ENCODE measurements around the gene ZNF221.
A peak's percentile ranks its signal among the peaks of the same experiment; 100 is the strongest.
"Not testable (repeated sequence)": the region's sequence is repeated elsewhere in the genome, so short reads cannot be mapped to it uniquely, and the experiment has no call there.

The ZNF221 gene

GRCh38 chr19:43950834-43951645 is at the start of gene ZNF221:
Gene ZNF221 (plus strand): TSS chr19:43951228. CDS start chr19:43962727, 11,499 bp downstream.
- peak; percentile 81 for DNase-seq

- peak; percentile 5 for DNase-seq
Observed at GRCh38 chr19:43901395-43902390, 49.3 kb upstream of the ZNF221 start.

DNA sequence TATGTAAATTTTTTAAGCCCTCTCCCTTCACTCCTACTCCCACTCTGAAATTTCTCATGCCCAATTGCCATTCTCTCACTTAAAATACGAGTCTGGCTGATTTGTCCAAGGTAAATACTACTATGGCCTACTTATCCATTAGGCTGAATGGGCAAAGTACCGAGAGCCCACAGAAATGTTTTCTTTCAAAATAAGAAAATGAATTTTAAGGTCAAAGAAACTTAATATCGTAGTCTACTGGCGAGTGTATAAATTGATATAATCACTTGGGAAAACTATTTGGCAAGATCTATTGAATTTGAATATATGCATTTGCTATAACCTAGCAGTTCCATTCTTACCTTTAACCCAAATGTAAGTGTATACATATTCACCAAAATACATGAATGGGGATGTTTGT is 48.6 kb upstream of the ZNF221 start:
- no peak for DNase-seq

- no peak for DNase-seq
Observed at GRCh38 chr19:43905897-43906296, 45.1 kb upstream of the ZNF221 start.

DNA sequence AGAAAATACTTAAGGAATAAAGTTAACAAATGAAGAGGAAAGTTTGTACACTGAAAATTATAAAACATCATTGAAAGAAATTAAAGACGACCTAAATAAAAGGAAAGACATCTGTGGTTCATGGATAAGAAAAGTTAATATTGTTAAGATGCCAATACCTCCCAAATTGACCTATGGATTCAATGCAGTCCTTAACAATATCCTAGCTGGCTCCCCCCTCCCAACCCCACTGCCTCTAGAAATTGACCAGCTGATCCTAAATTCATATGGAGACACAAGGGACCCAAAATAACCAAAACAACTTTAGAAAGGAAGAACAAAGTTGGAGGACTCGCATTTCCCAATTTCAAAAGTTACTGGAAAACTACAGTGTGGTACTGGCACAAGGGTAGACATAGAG is 44.3 kb upstream of the ZNF221 start:
- DNase-seq = no peak

DNA sequence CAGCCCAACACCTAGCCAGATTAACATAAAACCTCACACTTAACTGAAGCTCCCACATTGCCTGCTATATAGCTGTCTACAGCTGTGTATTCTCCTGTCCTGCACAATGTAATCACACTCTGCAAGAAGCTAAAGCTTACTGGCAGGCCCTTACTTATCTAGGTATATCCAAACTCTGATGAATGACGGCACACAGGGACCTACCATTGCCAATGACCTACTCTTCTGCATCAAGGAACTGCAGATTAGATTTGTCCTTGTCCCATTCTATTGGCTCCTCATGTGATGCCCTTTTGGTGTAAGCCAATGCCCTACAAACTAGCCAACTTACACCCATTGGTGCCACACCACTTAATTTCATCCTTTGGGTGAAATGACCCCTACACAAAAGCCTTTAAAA is 42.4 kb upstream of the ZNF221 start:
- no peak for DNase-seq

- no peak for DNase-seq
Observed at GRCh38 chr19:43910884-43911283, 40.1 kb upstream of the ZNF221 start.

DNA sequence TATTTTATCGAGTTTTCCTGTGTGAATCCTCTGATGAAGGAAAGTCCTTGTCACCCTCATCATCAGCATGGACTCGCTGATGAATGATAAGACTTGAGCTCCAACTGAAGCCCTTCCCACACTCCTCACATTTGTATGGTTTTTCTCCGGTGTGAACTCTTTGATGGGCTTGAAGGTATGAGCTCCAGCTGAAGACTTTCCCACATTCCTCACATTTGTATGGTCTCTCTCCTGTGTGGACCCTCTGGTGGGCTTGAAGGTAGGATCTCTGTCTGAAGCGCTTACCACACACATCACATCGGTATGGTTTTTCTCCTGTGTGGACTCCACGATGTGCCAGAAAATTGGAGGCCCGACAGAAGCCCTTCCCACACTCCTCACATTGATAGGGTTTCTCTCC is 37.6 kb upstream of the ZNF221 start:
- DNase-seq = no peak

DNA sequence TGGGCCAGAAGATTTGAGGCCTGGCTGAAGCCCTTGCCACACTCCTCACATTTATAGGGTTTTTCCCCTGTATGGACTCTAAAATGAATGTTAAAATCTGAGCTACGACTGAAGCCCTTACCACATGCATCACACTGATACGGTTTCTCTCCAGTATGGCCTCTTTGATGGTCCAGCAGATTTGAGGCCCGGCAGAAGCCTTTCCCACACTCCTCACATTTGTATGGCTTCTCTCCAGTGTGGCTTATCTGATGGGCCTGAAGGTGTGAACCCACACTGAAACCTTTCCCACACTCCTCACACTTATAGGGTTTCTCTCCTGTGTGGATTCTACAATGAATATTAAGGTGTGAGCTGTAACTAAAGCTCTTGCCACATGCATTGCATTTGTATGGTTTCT is 37.0 kb upstream of the ZNF221 start:
- DNase-seq = no peak

DNA sequence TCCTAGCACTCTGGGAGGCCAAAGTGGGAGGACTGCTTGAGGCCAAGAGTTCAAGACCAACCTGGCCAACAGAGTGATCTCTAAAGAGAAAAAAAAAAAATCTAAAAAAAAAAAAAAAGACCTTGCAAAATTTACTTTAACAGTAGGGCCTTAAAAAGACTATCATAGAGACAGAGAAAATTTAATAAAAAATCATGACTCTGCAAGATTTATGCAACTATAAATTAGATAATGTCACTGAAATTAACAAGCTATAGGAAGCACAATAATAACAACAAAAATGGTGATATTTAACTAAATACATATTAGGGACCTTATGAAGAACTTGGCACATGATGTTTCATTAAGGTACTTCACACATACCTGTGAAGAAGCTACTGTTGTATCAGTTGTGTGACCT is 27.2 kb upstream of the ZNF221 start:
- no peak for DNase-seq

DNA sequence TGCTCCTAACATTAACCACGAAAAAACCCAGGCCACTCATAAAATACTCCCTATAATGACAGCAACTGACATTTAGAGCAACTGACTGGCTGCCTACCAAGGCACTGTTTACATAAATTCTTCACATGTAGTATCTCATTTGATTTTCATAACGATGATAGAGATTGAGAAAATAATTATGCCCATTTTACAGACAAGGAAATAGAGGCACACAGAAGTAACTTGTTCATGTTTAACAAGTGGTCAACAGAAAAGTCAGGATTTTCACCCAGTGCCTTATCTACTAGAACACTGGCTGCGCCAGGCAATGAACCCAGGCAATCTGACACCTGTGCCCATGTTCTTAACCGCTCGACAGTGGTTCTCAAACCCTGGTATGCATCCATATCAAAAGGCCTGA is 22.2 kb upstream of the ZNF221 start:
- DNase-seq = no peak

GRCh38 chr19:43934055-43934984 is 16.7 kb upstream of the ZNF221 start:
- no peak for DNase-seq

DNA sequence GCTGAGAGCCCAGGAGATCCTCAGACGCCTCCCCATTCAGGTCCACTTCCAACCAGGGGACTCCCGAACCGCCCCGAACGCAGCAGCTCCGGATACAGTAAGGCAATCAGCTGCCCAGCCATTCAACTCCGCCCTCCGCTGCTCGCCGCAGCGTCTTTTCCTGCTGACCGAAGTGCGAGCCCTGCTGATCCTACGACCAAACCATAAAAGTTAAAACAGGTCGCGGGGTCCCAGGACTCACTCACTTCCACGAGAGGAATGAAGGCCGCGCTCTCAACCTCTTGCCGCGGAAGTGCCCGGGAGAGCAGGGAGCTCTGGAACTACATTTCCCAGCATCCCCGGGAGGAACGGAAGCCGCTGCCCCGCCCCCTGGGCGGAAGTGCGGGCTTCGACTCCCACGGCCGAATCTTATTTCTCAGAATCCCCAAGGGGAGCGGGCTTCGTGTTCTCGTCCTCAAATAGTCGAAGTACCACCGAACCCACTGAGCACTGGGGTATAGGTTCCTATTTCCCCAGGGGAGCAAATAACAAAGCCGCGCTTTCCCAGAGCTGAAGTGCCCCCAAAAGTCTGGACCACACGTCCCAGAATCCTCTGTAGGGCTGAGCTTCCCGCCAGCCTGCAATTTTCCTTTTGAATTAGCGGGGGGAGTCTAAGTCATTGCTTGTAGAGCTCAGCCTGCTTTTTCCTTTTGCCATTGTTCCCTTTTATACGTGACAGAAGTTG is 15.9 kb upstream of the ZNF221 start, which contains the start of gene ZNF45:
ZNF45 (minus strand) TSS at position 298 of the 724 bp plus-strand sequence. CDS start 13,097 bp downstream, outside the sequence.
- peak; percentile 72 for DNase-seq

DNA sequence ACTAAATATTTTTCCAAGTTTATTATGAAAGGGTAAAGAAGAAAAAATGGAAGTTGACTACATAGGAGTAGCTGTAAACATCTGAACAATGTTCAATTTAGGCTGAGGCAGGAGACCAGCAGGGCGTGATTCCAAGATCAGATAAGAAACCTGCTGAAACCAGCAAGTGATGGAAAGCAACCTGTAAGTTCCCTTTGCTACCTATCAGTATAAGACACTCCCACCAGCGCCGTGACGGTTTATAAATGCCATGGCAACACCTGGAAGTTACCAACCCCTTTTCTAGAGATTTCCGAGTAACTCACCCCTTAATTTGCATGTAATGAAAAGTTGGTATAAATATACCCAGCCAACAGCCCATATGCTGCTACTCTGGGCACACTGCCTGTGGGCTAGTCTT is 14.8 kb upstream of the ZNF221 start:
- DNase-seq = no peak

- DNase-seq = no peak
Observed at GRCh38 chr19:43939557-43940260, 11.3 kb upstream of the ZNF221 start.

- no peak for DNase-seq
Observed at GRCh38 chr19:43940719-43941118, 10.3 kb upstream of the ZNF221 start.

- DNase-seq = no peak
Observed at GRCh38 chr19:43941209-43941608, 9.8 kb upstream of the ZNF221 start.

- DNase-seq = not testable (repeated sequence)
Observed at GRCh38 chr19:43947412-43947811, 3.6 kb upstream of the ZNF221 start.

- not testable (repeated sequence) for DNase-seq
Observed at GRCh38 chr19:43949803-43950202, 1.2 kb upstream of the ZNF221 start.

- no peak for DNase-seq
Observed at GRCh38 chr19:43956827-43957226, 5.8 kb downstream of the ZNF221 start.

DNA sequence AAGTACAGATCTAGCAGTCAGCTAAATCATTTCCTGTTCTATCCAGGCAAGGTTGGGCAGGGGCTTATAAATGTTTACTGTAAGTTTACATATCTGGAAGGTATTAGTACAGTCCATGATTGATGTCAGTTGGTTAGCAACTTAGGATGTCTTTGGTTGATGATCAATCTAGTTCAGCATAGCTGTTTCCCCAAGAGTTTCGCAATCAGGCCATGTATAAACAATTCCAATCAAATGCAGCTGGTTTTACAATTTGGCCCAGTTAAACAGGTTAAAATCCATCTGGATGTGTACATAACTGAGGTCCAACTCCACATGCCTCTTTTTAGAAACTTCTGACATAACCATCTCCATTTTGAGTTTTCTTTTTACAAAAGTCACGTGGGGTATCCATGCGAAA is 6.9 kb downstream of the ZNF221 start:
- no peak for DNase-seq

Measured in NCI-H1092 (cell line).